ENCODE measurements around the gene GPS1. TPM values are rescaled to one million over a fixed set of nuclear protein-coding genes. Genes with fewer than 3 reads are reported as not detected.

GPS1 gene
- total RNA-seq, 4 donors from 2014 or later, result 62.8 to 76.9 (median 69.5) TPM

DNA sequence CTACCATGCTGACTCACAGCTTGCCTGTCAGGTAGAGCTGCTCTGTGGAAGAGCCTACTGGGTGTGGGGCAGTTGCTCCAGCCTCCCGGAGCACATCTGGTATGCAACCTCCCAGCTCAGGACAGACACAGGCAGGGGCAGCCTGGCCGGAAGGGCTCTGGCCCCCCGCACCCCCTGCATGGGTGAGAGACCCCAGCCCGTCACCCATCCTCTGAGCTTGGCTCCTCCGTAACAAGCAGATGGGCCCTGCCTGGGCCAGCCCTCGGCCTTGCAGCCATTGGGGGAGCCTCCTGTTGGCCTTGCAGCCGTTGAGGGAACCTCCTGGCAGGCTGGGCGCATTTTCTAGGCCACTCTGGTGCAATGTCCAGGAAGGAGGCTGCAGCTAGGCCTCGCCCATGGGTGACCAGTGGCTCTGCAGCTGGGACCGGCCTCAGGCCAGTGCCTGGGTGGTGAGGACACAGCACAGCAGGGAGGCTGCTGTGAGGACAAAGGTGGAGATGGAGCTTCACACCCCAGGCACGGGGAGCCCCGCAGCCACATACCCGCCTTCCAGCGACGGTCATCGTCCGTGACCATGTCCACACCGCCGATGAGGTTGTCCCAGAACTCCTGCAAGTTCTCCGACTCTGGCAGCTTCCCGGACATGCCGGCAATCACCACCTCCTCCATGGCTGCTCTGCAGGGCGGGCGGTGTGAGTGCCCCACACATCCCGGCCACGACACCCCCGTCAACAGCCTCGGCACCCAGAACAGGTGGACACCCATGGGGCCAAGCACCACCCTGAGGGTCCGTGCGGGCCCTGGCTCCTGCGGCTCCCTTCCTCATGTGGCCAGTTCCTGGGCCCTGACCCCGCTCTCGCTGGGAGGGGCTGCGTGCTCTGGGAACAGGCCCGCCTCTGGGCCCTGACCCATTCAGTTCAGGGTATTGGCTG, 44.3 kb downstream of the GPS1 start:
- TF ChIP-seq POLR2A (IDR thresholded peaks at IDR 0.05), result no peak
- TF ChIP-seq, protein P1, sequence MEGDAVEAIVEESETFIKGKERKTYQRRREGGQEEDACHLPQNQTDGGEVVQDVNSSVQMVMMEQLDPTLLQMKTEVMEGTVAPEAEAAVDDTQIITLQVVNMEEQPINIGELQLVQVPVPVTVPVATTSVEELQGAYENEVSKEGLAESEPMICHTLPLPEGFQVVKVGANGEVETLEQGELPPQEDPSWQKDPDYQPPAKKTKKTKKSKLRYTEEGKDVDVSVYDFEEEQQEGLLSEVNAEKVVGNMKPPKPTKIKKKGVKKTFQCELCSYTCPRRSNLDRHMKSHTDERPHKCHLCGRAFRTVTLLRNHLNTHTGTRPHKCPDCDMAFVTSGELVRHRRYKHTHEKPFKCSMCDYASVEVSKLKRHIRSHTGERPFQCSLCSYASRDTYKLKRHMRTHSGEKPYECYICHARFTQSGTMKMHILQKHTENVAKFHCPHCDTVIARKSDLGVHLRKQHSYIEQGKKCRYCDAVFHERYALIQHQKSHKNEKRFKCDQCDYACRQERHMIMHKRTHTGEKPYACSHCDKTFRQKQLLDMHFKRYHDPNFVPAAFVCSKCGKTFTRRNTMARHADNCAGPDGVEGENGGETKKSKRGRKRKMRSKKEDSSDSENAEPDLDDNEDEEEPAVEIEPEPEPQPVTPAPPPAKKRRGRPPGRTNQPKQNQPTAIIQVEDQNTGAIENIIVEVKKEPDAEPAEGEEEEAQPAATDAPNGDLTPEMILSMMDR (IDR thresholded peaks at IDR 0.05), result no peak
- no peaks in the 10 kb centered on the region for H3K27me3 ChIP-seq
- H3K36me3 ChIP-seq, result peaks cover 39 to 58% (median 43%) of the 10 kb centered on the region in 3 donors
- H3K27ac ChIP-seq, result peak overlapping the region in 3 of 4 donors; percentile 91 to 99 (median 96)
- no peak for DNase-seq
- 80 to 93% methylated on average over 2 to 4 of the region's 35 CpGs for WGBS, 2 donors
- H3K4me3 ChIP-seq, result peak overlapping the region; percentile 60 to 95 (median 86)
- intact Hi-C loops (cut with DNase I), result no loop called here
- H3K4me1 ChIP-seq, result peaks cover 31 to 51% (median 34%) of the 10 kb centered on the region in 3 donors
- no peaks in the 10 kb centered on the region for H3K9me3 ChIP-seq

DNA sequence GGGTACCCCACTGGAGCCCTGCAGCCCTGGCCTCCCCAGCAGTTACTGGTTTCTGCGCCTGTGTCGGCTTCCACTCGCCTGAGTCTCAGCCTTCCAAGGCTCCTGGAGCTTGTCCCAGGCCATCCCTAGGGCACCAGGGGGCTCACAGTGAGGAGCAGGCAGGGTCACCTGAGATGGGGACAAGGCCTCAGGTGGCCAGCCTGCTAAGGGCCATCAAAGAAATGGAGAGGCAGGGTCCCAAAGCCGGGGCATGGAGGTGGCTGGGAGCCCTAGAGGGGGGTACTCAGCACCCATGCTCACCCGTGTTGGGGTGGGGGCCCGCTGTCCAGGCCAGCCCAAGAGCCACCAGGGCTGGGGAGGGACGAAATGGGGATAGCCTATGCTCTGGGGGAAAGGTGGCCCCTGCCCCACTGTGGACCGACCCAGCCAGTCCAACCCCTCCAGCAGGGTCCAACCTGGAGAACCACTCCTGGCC, 45.0 kb downstream of the GPS1 start:
- Histone ChIP-seq H3K36me3 (peaks cover 32 to 51% (median 36%) of the 10 kb centered on the region in 3 donors), H3K4me1 (peaks cover 33 to 58% (median 34%) of the 10 kb centered on the region in 3 donors)
- intact Hi-C loops (cut with DNase I), result no loop called here

DNA sequence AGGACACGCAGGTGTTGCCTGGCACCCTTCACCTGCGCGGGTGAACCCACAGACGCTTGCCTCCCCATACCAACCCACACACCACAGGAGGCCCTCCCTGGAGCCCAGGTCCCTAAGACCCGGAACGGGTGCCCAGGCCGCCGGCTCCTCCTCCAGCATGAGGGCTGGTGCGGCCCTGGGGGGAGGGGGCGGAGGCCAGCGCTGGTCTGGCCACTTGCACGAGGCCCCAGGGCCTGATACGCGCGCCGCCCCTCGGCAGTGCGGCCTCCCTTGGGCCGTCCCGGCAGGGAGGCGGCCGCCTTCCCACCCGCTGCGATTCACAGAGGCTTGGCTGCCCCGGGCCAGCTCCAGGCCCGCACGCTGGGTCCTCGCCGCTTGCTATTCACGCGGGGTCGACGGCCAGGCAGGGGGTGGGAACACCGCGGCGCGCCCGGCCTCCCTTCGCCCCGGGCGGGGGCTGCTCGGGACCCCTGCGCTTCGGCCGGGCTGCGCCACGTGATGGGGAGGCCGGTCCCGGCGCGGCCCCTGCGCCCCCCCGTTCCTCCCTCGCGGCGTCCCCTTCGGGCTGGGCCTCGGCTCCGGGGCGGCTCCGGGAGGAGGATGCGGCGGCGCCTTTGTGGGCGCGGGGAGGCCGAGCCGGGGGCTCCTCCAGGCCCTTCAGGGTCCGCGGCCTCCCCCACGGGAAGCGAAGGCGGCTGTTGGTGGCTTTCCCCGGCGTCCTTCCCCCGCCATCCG, 45.7 kb downstream of the GPS1 start:
- no peak for DNase-seq
- Histone ChIP-seq H3K36me3 (peaks cover 27 to 45% (median 30%) of the 10 kb centered on the region in 3 donors), H3K4me1 (peaks cover 33 to 60% (median 34%) of the 10 kb centered on the region in 3 donors), H3K27me3 (no peaks in the 10 kb centered on the region), H3K9me3 (no peaks in the 10 kb centered on the region), H3K4me3 (peak overlapping the region; percentile 60 to 95 (median 86)), H3K27ac (peak overlapping the region; percentile 91 to 99 (median 98))
- intact Hi-C loops (cut with DNase I), result no loop called here
- no peak for TF ChIP-seq POLR2A (IDR thresholded peaks at IDR 0.05)
- TF ChIP-seq, protein P1 (IDR thresholded peaks at IDR 0.05), result no peak
- 0% methylated on average over 2 of the region's 77 CpGs; no CpG with 5 or more reads in 1 of the 2 donors for WGBS, 2 donors

More for the DNA sequence above, 45.0 kb downstream of the GPS1 start:
- 27% methylated on average over 3 of the region's 8 CpGs; no CpG with 5 or more reads in 1 of the 2 donors for WGBS, 2 donors
- Histone ChIP-seq H3K9me3 (no peaks in the 10 kb centered on the region), H3K4me3 (peak overlapping the region; percentile 60 to 95 (median 86)), H3K27ac (peak overlapping the region; percentile 91 to 99 (median 98)), H3K27me3 (no peaks in the 10 kb centered on the region)
- no peak for DNase-seq
- TF ChIP-seq, protein P1 (IDR thresholded peaks at IDR 0.05), result no peak
- TF ChIP-seq POLR2A (IDR thresholded peaks at IDR 0.05), result no peak

DNA sequence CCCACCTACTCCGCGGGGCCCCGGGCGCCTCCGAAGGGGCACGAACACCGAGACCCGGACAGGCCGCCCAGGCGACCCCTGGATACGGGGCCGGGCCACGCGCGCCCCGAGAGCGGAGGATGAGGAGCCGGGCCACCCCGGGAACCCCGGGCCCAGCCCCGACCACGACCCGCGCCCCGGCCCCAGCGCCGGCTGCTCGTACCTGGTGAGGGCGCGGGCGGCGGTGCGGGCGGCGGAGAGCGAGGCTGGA, 46.1 kb downstream of the GPS1 start:
- H3K4me1 ChIP-seq, result peaks cover 33 to 61% (median 34%) of the 10 kb centered on the region in 3 donors
- TF ChIP-seq, protein P1 (IDR thresholded peaks at IDR 0.05), result no peak
- TF ChIP-seq POLR2A (IDR thresholded peaks at IDR 0.05), result no peak
- H3K36me3 ChIP-seq, result peaks cover 22 to 40% (median 25%) of the 10 kb centered on the region in 3 donors
- no peaks in the 10 kb centered on the region for H3K27me3 ChIP-seq
- peak overlapping the region; percentile 60 to 95 (median 86) for H3K4me3 ChIP-seq
- no peaks in the 10 kb centered on the region for H3K9me3 ChIP-seq
- no peak for DNase-seq
- peak overlapping the region; percentile 91 to 99 (median 98) for H3K27ac ChIP-seq
- no CpG with 5 or more reads among the region's 36 CpGs for WGBS, 2 donors
- intact Hi-C loops (cut with DNase I), result no loop called here

All from esophagus squamous epithelium (tissue), 5 donors.